Hepatocyte (in vitro differentiated cells): ENCODE results near the gene C1orf21. TPM values are rescaled to one million over a fixed set of nuclear protein-coding genes. Genes with fewer than 3 reads are reported as not detected.

Experiments used
- DNase-seq: peaks from one replicate; pipeline ENCODE4 v3.0.0-alpha.2; 2016; ENCODE audit warnings: low spot score
- H2AFZ ChIP-seq: fragments of 200-600 bp; sonication (generic); 2 replicates; pipeline ENCODE4 v1.6.0; 2016; ENCODE audit warnings: antibody characterized with exemption, mild to moderate bottlenecking
- H3K27ac ChIP-seq: fragments of 200-600 bp; sonication (generic); 2 replicates; pipeline ENCODE4 v1.5.1; 2016; ENCODE audit warnings: mild to moderate bottlenecking
- H3K27me3 ChIP-seq: fragments of 200-600 bp; sonication (generic); 2 replicates; pipeline ENCODE4 v1.6.1; 2016
- H3K36me3 ChIP-seq: fragments of 200-600 bp; sonication (generic); replicated peaks from 2 replicates; pipeline ENCODE4 v1.5.1; 2016; ENCODE audit warnings: low read depth; ENCODE audit not compliant: insufficient read depth
- H3K4me1 ChIP-seq: fragments of 200-600 bp; sonication (generic); 2 replicates; pipeline ENCODE4 v1.5.1; 2016; ENCODE audit warnings: mild to moderate bottlenecking, moderate library complexity; ENCODE audit not compliant: insufficient read depth
- H3K4me2 ChIP-seq: fragments of 200-600 bp; sonication (generic); 2 replicates; pipeline ENCODE4 v1.6.0; 2016
- H3K4me3 ChIP-seq: fragments of 200-600 bp; sonication (generic); 2 replicates; pipeline ENCODE4 v1.5.1; 2016; ENCODE audit warnings: mild to moderate bottlenecking
- H3K79me2 ChIP-seq: fragments of 200-600 bp; sonication (generic); 2 replicates; pipeline ENCODE4 v1.6.0; 2017; ENCODE audit warnings: mild to moderate bottlenecking
- H3K9me2 ChIP-seq: fragments of 200-600 bp; sonication (generic); replicated peaks from 2 replicates; pipeline ENCODE4 v1.6.0; 2017; ENCODE audit warnings: mild to moderate bottlenecking; ENCODE audit not compliant: insufficient read depth
- H3K9me3 ChIP-seq: fragments of 200-600 bp; sonication (generic); 2 replicates; pipeline ENCODE4 v1.5.1; 2016; ENCODE audit warnings: low read depth, mild to moderate bottlenecking
- H4K20me1 ChIP-seq: fragments of 200-600 bp; sonication (generic); 2 replicates; pipeline ENCODE4 v1.6.0; 2016; ENCODE audit warnings: mild to moderate bottlenecking; ENCODE audit not compliant: insufficient read depth, poor library complexity, severe bottlenecking
- EZH2 ChIP-seq: fragments of 200-600 bp; sonication (generic); IDR thresholded peaks from 2 replicates; pipeline ENCODE4 v1.6.1; 2016; ENCODE audit warnings: antibody characterized with exemption, mild to moderate bottlenecking, borderline replicate concordance
- EZH2phosphoT487 ChIP-seq: fragments of 200-600 bp; sonication (generic); IDR thresholded peaks from one replicate; pipeline ENCODE4 v1.6.1; 2018; ENCODE audit warnings: antibody characterized with exemption, mild to moderate bottlenecking, low read depth, moderate library complexity; ENCODE audit not compliant: unreplicated experiment, severe bottlenecking
- WGBS: methylation state at CpG from one replicate; pipeline ENCODE4 v1.1.6; 2016; ENCODE audit warnings: low lambda C conversion rate; ENCODE audit errors: missing lambda C conversion rate; 5-methylcytosine and 5-hydroxymethylcytosine counted together
- polyA plus RNA-seq: library from polyadenylated mRNA; unstranded; fragments of >200 nt; fragmentation: Nextera tagmentation; extraction: Ambion mirVana; gene quantifications from 2 replicates; pipeline ENCODE4 v1.2.1, GENCODE V29; 2016
- total RNA-seq: library from RNA; depleted of rRNA; stranded (reverse); fragments of >200 nt; gene quantifications from 2 replicates; pipeline ENCODE4 v1.2.3, GENCODE V29; 2014
- TF ChIP-seq, protein P1 (sequence below): fragments of 200-600 bp; sonication (generic); IDR thresholded peaks from 2 replicates; pipeline ENCODE4 v1.5.1; 2016; ENCODE audit warnings: antibody characterized with exemption, mild to moderate bottlenecking; ENCODE audit not compliant: poor library complexity

The C1orf21 gene
- total and polyA plus RNA-seq, 2 experiments from 2014 or later = 26.9 to 37.9 TPM

DNA sequence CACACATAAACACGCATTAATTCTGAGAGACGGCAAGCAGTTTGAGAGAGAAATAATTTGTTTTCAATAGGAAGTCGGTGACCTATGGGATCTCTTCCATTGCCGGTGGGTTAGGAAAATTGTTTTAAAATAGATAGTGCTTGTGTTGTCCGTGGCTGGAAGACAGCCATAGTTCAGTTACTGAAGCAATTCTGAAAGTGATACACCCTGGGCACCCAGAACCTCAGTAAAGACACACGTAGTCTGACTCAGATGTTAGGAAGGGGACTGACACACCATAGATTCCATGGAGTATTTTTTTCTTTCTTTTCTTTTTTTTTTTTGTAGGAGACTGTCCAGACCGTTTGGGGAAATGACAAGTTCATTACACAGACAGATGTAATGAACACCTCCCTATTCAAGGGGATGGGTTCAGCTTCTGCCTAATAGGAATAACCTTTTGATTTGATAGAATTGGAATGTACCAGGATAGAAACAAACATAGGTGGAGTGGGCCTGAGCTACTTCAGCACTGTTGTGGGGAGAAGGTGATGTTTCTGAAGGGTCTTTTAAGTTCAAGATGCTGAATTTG is 1.6 kb downstream of the C1orf21 start:
- Histone ChIP-seq H3K9me3 (no peaks in the 10 kb centered on the region), H2AFZ (peak overlapping the region; percentile 98), H3K9me2 (no peaks in the 10 kb centered on the region), H3K4me3 (peak overlapping the region; percentile 77), H3K79me2 (peaks cover 49% of the 10 kb centered on the region), H4K20me1 (no peaks in the 10 kb centered on the region), H3K4me2 (peak overlapping the region; percentile 88), H3K27me3 (peaks cover 17% of the 10 kb centered on the region), H3K4me1 (peaks cover 27% of the 10 kb centered on the region), H3K36me3 (no peaks in the 10 kb centered on the region), H3K27ac (peak overlapping the region; percentile 87)
- whole genome bisulfite sequencing = 8% methylated on average over 7 of the region's 7 CpGs
- TF ChIP-seq EZH2phosphoT487 (no peak), EZH2 (no peak)
- TF ChIP-seq, protein P1, sequence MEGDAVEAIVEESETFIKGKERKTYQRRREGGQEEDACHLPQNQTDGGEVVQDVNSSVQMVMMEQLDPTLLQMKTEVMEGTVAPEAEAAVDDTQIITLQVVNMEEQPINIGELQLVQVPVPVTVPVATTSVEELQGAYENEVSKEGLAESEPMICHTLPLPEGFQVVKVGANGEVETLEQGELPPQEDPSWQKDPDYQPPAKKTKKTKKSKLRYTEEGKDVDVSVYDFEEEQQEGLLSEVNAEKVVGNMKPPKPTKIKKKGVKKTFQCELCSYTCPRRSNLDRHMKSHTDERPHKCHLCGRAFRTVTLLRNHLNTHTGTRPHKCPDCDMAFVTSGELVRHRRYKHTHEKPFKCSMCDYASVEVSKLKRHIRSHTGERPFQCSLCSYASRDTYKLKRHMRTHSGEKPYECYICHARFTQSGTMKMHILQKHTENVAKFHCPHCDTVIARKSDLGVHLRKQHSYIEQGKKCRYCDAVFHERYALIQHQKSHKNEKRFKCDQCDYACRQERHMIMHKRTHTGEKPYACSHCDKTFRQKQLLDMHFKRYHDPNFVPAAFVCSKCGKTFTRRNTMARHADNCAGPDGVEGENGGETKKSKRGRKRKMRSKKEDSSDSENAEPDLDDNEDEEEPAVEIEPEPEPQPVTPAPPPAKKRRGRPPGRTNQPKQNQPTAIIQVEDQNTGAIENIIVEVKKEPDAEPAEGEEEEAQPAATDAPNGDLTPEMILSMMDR = no peak
- DNase-seq = peak; percentile 48

DNA sequence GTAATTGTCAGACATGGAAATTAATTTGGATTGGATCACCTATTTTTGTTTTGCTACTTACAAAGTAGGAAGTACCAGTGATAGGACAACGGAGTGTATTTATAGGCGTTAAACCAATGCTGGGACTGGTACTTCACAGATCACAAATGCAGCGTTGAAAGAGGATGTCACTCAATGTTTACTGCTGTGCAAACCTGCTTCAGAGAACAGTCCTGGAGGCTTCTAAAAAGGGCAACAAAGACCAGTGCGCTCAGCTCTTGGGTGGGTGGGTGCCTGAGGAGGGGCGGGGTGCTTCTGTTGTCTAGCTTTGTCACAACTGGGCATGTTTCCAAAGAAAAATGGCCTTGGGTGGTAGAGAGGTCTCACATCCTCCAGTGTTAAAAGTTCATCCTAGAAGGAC is 2.1 kb downstream of the C1orf21 start:
- Histone ChIP-seq H3K27ac (peak overlapping the region; percentile 3), H3K4me2 (peak overlapping the region; percentile 88), H3K9me2 (no peaks in the 10 kb centered on the region), H3K4me1 (peaks cover 27% of the 10 kb centered on the region), H3K27me3 (peaks cover 13% of the 10 kb centered on the region), H3K4me3 (no peak overlapping the region), H3K79me2 (peaks cover 50% of the 10 kb centered on the region), H2AFZ (no peak overlapping the region), H3K9me3 (no peaks in the 10 kb centered on the region), H3K36me3 (no peaks in the 10 kb centered on the region), H4K20me1 (no peaks in the 10 kb centered on the region)
- WGBS = 66% methylated on average over 5 of the region's 5 CpGs
- no peak for DNase-seq
- TF ChIP-seq, protein P1 = no peak
- TF ChIP-seq EZH2phosphoT487 (no peak), EZH2 (no peak)

DNA sequence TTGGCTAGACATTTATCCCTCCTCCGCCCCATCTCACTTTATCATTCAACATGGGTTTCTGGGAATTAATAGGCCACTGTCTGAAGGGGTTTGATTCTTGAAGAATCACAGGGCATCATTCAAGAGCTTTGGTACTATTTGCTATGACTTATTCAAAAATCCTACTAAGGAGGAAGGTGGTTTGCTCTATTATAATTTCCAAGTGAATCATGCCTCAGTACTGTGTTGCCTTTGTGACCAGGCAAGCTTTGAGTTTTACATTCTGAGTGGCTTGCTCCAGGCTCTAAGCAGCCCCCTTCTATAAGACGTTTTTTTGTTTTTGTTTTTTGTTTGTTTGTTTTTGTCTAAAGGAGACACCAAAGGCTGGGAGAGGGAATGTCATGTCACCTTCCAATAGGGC is 2.6 kb downstream of the C1orf21 start:
- Histone ChIP-seq H2AFZ (no peak overlapping the region), H3K79me2 (peaks cover 53% of the 10 kb centered on the region), H4K20me1 (no peaks in the 10 kb centered on the region), H3K36me3 (no peaks in the 10 kb centered on the region), H3K9me2 (no peaks in the 10 kb centered on the region), H3K27me3 (peaks cover 10% of the 10 kb centered on the region), H3K4me2 (peak overlapping the region; percentile 88), H3K4me3 (no peak overlapping the region), H3K9me3 (no peaks in the 10 kb centered on the region), H3K4me1 (peaks cover 27% of the 10 kb centered on the region), H3K27ac (no peak overlapping the region)
- TF ChIP-seq EZH2 (no peak), EZH2phosphoT487 (no peak)
- TF ChIP-seq, protein P1 = no peak
- 72% methylated on average over 2 of the region's 2 CpGs for WGBS
- DNase-seq = no peak
